K562 (cell line): Measurements from ENCODE around the gene ALAS2. TPM values are rescaled to one million over a fixed set of nuclear protein-coding genes. Genes with fewer than 3 reads are reported as not detected.

Experiments
- CBX5 ChIP-seq: IDR thresholded peaks from 2 replicates; pipeline ENCODE4 v1.6.1; 2014; ENCODE audit warnings: low read depth, borderline replicate concordance
- CCNT2 ChIP-seq: IDR thresholded peaks from 2 replicates; pipeline ENCODE4 v1.6.1; 2011; ENCODE audit warnings: borderline replicate concordance, low read depth, mild to moderate bottlenecking, moderate library complexity, mixed read lengths, low read length; ENCODE audit not compliant: insufficient read length; ENCODE audit errors: extremely low read depth
- HDAC1 ChIP-seq, 2 experiments: fragments of 450-650 bp; IDR thresholded peaks; 2 replicates each; pipeline ENCODE4 v1.6.1; 2016 to 2017; ENCODE audit warnings: inconsistent platforms in 1 of 2, mild to moderate bottlenecking in 1 of 2, moderate library complexity in 1 of 2
- KDM5B ChIP-seq: fragments of 200-600 bp; sonication (generic); IDR thresholded peaks from 2 replicates; pipeline ENCODE4 v1.6.1; 2012; ENCODE audit warnings: low read depth, mild to moderate bottlenecking, moderate library complexity, low read length, control low read depth, inconsistent platforms; ENCODE audit not compliant: insufficient replicate concordance
- KHSRP ChIP-seq: fragments of 450-650 bp; IDR thresholded peaks from 2 replicates; pipeline ENCODE4 v1.6.1; 2017
- KLF1 ChIP-seq: fragments of 450-650 bp; IDR thresholded peaks from 2 replicates; pipeline ENCODE4 v1.6.1; 2016; ENCODE audit warnings: missing genetic modification characterization, missing compliant biosample characterization
- KLF13 ChIP-seq: fragments of 450-650 bp; IDR thresholded peaks from 2 replicates; pipeline ENCODE4 v1.6.1; 2016; ENCODE audit warnings: missing genetic modification characterization, low read depth, mild to moderate bottlenecking, missing compliant biosample characterization, moderate library complexity, borderline replicate concordance
- MTA3 ChIP-seq: fragments of 450-650 bp; formaldehyde crosslinking; IDR thresholded peaks from 2 replicates; pipeline ENCODE4 v1.6.1; 2017; ENCODE audit warnings: mild to moderate bottlenecking, borderline replicate concordance
- MXI1 ChIP-seq: IDR thresholded peaks from 2 replicates; pipeline ENCODE4 v1.6.1; 2011; ENCODE audit warnings: low read depth, mild to moderate bottlenecking, improper control_type of control experiment, low read length
- NCOR1 ChIP-seq: fragments of 450-650 bp; IDR thresholded peaks from 2 replicates; pipeline ENCODE4 v1.6.1; 2016; ENCODE audit warnings: mild to moderate bottlenecking, moderate library complexity
- POLR2H ChIP-seq: IDR thresholded peaks from 2 replicates; pipeline ENCODE4 v1.6.1; 2016; ENCODE audit warnings: missing genetic modification characterization, low read depth, mild to moderate bottlenecking, control low read depth, missing compliant biosample characterization, moderate library complexity
- PTRF ChIP-seq: fragments of 450-650 bp; IDR thresholded peaks from 2 replicates; pipeline ENCODE4 v1.6.1; 2016; ENCODE audit warnings: mild to moderate bottlenecking, missing genetic modification characterization, missing compliant biosample characterization
- RCOR1 ChIP-seq, 2 experiments: IDR thresholded peaks; 2 replicates each; pipeline ENCODE4 v1.6.1; 2012; ENCODE audit warnings: low read depth in 2 of 2, low read length in 2 of 2, borderline replicate concordance in 1 of 2, improper control_type of control experiment in 1 of 2
- RHOXF2B ChIP-seq: fragments of 250-450 bp; sonication (Bioruptor Pico); conservative IDR thresholded peaks from 2 replicates; pipeline ENCODE4 v1.5.1; 2021
- SMARCC2 ChIP-seq: fragments of 450-650 bp; IDR thresholded peaks from 2 replicates; pipeline ENCODE4 v1.6.1; 2017; ENCODE audit warnings: antibody characterized with exemption, moderate library complexity, mild to moderate bottlenecking, low read depth
- SOX6 ChIP-seq: fragments of 450-650 bp; IDR thresholded peaks from 2 replicates; pipeline ENCODE4 v1.6.1; 2014; ENCODE audit warnings: mild to moderate bottlenecking
- TEAD4 ChIP-seq, 2 experiments: sonication (generic) in 1 of 2; formaldehyde crosslinking in 1 of 2; IDR thresholded peaks; 2 replicates each; pipeline versions ENCODE4 v1.6.1 to v1.8.0; 2012 to 2022; ENCODE audit warnings: borderline replicate concordance in 1 of 2, inconsistent platforms in 1 of 2, low read length in 1 of 2, mild to moderate bottlenecking in 1 of 2, missing genetic modification reagents in 1 of 2
- THRAP3 ChIP-seq: fragments of 450-650 bp; IDR thresholded peaks from 2 replicates; pipeline ENCODE4 v1.6.1; 2016; ENCODE audit warnings: mild to moderate bottlenecking, inconsistent platforms, borderline replicate concordance
- ZNF561 ChIP-seq: fragments of 450-650 bp; formaldehyde crosslinking; conservative IDR thresholded peaks from 2 replicates; pipeline ENCODE4 v1.4.0; 2020; ENCODE audit warnings: mild to moderate bottlenecking, moderate library complexity
- ZNF586 ChIP-seq: fragments of 450-650 bp; formaldehyde crosslinking; conservative IDR thresholded peaks from 2 replicates; pipeline ENCODE4 v1.4.0; 2020; ENCODE audit warnings: mild to moderate bottlenecking, moderate library complexity
- polyA plus RNA-seq, 8 experiments: library from polyadenylated mRNA; depleted of rRNA in 4 of 8; stranded (reverse) in 5 of 8; unstranded in 3 of 8; fragments of >200 nt; fragmentation: Nextera tagmentation in 2 of 8; fragmentation: Illumina TruSeq in 1 of 8; extraction: Ambion mirVana in 2 of 8; extraction: Trizol in 1 of 8; gene quantifications; 2 replicates each; pipeline versions ENCODE4 v1.2.1 to v1.2.3, GENCODE V29; 2011 to 2014; ENCODE audit warnings: inconsistent platforms in 1 of 8, missing spikeins in 1 of 8
- total RNA-seq, 7 experiments: library from RNA; depleted of rRNA in 6 of 7; stranded (reverse); fragments of >200 nt in 6 of 7; fragmentation: Illumina TruSeq in 2 of 7; extraction: Trizol in 2 of 7; gene quantifications; 2 replicates each; pipeline versions ENCODE4 v1.2.1 to v1.2.3, GENCODE V29; 2011 to 2021; ENCODE audit warnings: low replicate concordance in 1 of 7
- TF ChIP-seq, protein P1 (sequence below): fragments of 450-650 bp; IDR thresholded peaks from 2 replicates; pipeline ENCODE4 v1.6.1; 2018; ENCODE audit not compliant: partially characterized antibody
- TF ChIP-seq, protein P2 (sequence below), 3 experiments: fragments of 200-800 bp in 1 of 3; fragments of 250-450 bp in 1 of 3; fragments of 450-650 bp in 1 of 3; sonication (Bioruptor Pico) in 1 of 3; sonication (Bioruptor generic) in 1 of 3; formaldehyde crosslinking in 1 of 3; IDR thresholded peaks; 2 replicates each; pipeline versions ENCODE4 v1.6.1 to v1.8.0; 2016 to 2022; ENCODE audit warnings: mild to moderate bottlenecking in 2 of 3, missing genetic modification characterization in 2 of 3, missing compliant biosample characterization in 1 of 3, moderate library complexity in 1 of 3

The ALAS2 gene
- total and polyA plus RNA-seq, 9 of the 15 experiments (the other 6 are each of a cell fraction or from before 2014, with no cell fraction given) = 14.6 to 101 (median 33.4) TPM

DNA sequence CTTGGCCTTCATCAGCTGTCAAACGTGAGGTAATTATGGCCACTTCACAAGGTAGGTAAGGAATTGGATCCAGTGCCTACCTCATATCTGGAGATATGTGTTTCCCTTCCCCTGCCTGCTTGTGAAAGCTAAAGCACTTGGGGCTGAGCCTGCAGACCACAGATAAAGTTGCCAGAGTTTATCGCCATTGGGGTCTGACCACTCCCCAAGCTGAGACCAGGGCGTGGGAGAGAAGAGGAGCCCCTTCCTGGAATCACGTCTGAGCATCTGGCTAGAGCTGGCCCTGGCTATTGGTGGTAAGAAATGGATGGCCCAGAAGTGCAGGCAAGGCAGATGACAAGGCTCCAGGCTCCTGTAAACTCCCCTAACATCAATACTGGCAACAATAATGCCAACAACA lies 2.7 kb downstream of the ALAS2 start (continued):
- TF ChIP-seq HDAC1 (IDR thresholded peaks at IDR 0.05) (peak in 1 of 2 experiments; percentile 56; a peak in 1 of 4 replicates), NCOR1 (peak; percentile 97), RCOR1 (IDR thresholded peaks at IDR 0.05; ENCODE audit: borderline replicate concordance in 1 of 2, low read depth in 2 of 2, low read length in 2 of 2) (peak; percentile 64 to 79; a peak in 3 of 4 replicates), CBX5 (no peak), TEAD4 (IDR thresholded peaks at IDR 0.05; ENCODE audit: low read length) (peak; percentile 99), TEAD4 (CRISPR knock-in tag; IDR thresholded peaks at IDR 0.05; ENCODE audit: borderline replicate concordance) (no peak), ZNF586 (no peak), CCNT2 (peak; percentile 70), PTRF (tag) (no peak), SOX6 (peak; percentile 84), KLF1 (tag) (0 out of 2 replicates have a peak, but pooled peaks have one; percentile 23), MTA3 (0 out of 2 replicates have a peak, but pooled peaks have one; percentile 43), KHSRP (peak; percentile 27; the same call in 1 of the 2 replicates), POLR2H (no peak), KDM5B (no peak), RHOXF2B (CRISPR knock-in tag) (no peak), ZNF561 (no peak), MXI1 (no peak), THRAP3 (no peak), SMARCC2 (peak; percentile 72; the same call in 1 of the 2 replicates), KLF13 (no peak)
- TF ChIP-seq, protein P1, sequence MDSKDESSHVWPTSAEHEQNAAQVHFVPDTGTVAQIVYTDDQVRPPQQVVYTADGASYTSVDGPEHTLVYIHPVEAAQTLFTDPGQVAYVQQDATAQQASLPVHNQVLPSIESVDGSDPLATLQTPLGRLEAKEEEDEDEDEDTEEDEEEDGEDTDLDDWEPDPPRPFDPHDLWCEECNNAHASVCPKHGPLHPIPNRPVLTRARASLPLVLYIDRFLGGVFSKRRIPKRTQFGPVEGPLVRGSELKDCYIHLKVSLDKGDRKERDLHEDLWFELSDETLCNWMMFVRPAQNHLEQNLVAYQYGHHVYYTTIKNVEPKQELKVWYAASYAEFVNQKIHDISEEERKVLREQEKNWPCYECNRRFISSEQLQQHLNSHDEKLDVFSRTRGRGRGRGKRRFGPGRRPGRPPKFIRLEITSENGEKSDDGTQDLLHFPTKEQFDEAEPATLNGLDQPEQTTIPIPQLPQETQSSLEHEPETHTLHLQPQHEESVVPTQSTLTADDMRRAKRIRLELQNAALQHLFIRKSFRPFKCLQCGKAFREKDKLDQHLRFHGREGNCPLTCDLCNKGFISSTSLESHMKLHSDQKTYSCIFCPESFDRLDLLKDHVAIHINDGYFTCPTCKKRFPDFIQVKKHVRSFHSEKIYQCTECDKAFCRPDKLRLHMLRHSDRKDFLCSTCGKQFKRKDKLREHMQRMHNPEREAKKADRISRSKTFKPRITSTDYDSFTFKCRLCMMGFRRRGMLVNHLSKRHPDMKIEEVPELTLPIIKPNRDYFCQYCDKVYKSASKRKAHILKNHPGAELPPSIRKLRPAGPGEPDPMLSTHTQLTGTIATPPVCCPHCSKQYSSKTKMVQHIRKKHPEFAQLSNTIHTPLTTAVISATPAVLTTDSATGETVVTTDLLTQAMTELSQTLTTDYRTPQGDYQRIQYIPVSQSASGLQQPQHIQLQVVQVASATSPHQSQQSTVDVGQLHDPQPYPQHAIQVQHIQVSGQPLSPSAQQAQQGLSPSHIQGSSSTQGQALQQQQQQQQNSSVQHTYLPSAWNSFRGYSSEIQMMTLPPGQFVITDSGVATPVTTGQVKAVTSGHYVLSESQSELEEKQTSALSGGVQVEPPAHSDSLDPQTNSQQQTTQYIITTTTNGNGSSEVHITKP = no peak
- TF ChIP-seq, protein P2, sequence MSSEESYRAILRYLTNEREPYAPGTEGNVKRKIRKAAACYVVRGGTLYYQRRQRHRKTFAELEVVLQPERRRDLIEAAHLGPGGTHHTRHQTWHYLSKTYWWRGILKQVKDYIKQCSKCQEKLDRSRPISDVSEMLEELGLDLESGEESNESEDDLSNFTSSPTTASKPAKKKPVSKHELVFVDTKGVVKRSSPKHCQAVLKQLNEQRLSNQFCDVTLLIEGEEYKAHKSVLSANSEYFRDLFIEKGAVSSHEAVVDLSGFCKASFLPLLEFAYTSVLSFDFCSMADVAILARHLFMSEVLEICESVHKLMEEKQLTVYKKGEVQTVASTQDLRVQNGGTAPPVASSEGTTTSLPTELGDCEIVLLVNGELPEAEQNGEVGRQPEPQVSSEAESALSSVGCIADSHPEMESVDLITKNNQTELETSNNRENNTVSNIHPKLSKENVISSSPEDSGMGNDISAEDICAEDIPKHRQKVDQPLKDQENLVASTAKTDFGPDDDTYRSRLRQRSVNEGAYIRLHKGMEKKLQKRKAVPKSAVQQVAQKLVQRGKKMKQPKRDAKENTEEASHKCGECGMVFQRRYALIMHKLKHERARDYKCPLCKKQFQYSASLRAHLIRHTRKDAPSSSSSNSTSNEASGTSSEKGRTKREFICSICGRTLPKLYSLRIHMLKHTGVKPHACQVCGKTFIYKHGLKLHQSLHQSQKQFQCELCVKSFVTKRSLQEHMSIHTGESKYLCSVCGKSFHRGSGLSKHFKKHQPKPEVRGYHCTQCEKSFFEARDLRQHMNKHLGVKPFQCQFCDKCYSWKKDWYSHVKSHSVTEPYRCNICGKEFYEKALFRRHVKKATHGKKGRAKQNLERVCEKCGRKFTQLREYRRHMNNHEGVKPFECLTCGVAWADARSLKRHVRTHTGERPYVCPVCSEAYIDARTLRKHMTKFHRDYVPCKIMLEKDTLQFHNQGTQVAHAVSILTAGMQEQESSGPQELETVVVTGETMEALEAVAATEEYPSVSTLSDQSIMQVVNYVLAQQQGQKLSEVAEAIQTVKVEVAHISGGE (CRISPR knock-in tag; IDR thresholded peaks at IDR 0.05) = peak in 1 of 3 experiments; percentile 47; a peak in 2 of 6 replicates
